Nephron (organoid): Measurements from ENCODE around the gene LUC7L2.
"Not testable (repeated sequence)": the region's sequence is repeated elsewhere in the genome, so short reads cannot be mapped to it uniquely, and the experiment has no call there.

Experiments
- H3K27ac Mint-ChIP-seq, 3 experiments: 2 replicates each; pipeline ENCODE4 v1.8.0; 2020; ENCODE audit warnings: mixed read lengths in 3 of 3, mild to moderate bottlenecking in 2 of 3, moderate library complexity in 1 of 3
- H3K27me3 Mint-ChIP-seq: 2 replicates; pipeline ENCODE4 v1.8.0; 2021; ENCODE audit warnings: low read depth, mild to moderate bottlenecking, moderate library complexity, mixed read lengths
- H3K36me3 Mint-ChIP-seq: 2 replicates; pipeline ENCODE4 v1.8.0; 2020; ENCODE audit warnings: low read depth, mixed read lengths
- H3K4me1 Mint-ChIP-seq: 2 replicates; pipeline ENCODE4 v1.8.0; 2020; ENCODE audit warnings: mixed read lengths
- H3K4me3 Mint-ChIP-seq, 3 experiments: 2 replicates each; pipeline ENCODE4 v1.8.0; 2020; ENCODE audit warnings: mild to moderate bottlenecking in 3 of 3, mixed read lengths in 3 of 3, moderate library complexity in 2 of 3
- H3K9me3 Mint-ChIP-seq: 2 replicates; pipeline ENCODE4 v1.8.0; 2020; ENCODE audit warnings: mixed read lengths
- CTCF ChIP-seq, 3 experiments: fragments of 200-600 bp; sonication (generic); IDR thresholded peaks; one replicate each; pipeline ENCODE4 v1.5.0; 2021; ENCODE audit warnings: antibody characterized with exemption in 3 of 3; ENCODE audit not compliant: unreplicated experiment in 3 of 3

Gene LUC7L2

DNA sequence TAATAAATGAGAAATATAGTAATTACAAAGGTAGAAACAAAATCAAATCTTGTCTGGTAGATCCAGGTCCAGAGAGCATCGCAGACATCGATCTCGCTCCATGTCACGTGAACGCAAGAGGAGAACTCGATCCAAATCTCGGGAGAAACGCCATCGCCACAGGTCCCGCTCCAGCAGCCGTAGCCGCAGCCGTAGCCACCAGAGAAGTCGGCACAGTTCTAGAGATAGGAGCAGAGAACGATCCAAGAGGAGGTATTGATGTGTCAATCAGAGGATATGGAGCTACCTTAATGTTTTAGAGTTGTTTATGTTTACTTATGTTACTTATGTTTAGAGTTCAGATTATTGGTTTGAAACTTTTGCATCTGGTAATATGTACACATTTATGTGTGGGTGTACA lies 57.8 kb downstream of the LUC7L2 start:
- TF ChIP-seq CTCF (IDR thresholded peaks at IDR 0.05; ENCODE audit: unreplicated experiment in 3 of 3): no peak
- no peaks in the 10 kb centered on the region for H3K9me3 Mint-ChIP-seq
- H3K4me3 Mint-ChIP-seq: no peak overlapping the region
- H3K27ac Mint-ChIP-seq: no peak overlapping the region
- H3K27me3 Mint-ChIP-seq: no peaks in the 10 kb centered on the region
- H3K4me1 Mint-ChIP-seq: no peaks in the 10 kb centered on the region
- H3K36me3 Mint-ChIP-seq: peaks cover 78% of the 10 kb centered on the region

DNA sequence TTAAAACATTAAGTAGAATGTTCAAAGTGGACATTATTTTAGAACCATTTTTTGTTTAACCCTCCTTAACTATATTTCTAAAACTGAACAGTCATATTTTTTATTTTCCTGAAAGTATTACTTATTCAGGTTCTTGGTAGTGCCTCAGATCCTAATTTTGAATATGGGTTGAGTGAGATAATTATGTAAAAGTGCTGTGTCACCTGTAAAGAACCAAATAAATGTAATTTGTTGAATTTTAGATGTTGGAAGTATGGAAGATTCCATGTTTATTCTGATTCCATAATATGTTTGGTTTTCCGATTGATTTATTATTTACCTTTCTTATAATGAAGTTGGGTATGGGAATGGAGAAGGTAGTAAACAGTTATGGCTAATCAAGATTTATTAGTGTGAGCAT lies 61.4 kb downstream of the LUC7L2 start:
- Mint-ChIP-seq H3K27me3 (no peaks in the 10 kb centered on the region), H3K4me3 (no peak overlapping the region), H3K4me1 (no peaks in the 10 kb centered on the region), H3K27ac (no peak overlapping the region), H3K9me3 (no peaks in the 10 kb centered on the region), H3K36me3 (peaks cover 70% of the 10 kb centered on the region)
- TF ChIP-seq CTCF (IDR thresholded peaks at IDR 0.05; ENCODE audit: unreplicated experiment in 3 of 3): no peak

- Mint-ChIP-seq H3K9me3 (no peaks in the 10 kb centered on the region), H3K27ac (no peak overlapping the region), H3K4me3 (no peak overlapping the region), H3K4me1 (no peaks in the 10 kb centered on the region), H3K36me3 (peaks cover 64% of the 10 kb centered on the region), H3K27me3 (no peaks in the 10 kb centered on the region)
- no peak for TF ChIP-seq CTCF (IDR thresholded peaks at IDR 0.05; ENCODE audit: unreplicated experiment in 3 of 3)
Observed at GRCh38 chr7:139422126-139422525, 62.4 kb downstream of the LUC7L2 start.

DNA sequence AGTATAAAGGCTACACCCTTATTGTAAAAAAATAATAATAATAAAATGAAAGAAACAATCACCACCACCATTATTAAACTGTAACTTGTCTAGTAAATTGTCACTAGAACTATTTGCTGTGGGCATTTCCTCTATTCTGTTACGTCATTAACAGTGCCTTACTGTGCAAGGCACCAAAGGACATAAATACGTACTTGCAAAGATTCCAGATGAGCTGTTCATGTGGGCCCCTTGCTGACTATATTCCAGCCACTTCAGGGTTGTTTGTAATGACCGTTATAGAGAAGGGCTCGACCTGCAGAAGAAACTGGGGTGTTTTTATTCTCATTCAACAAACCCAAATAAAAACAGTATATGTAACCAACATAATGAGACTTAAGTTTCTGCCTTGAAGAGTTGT lies 63.4 kb downstream of the LUC7L2 start:
- Mint-ChIP-seq H3K4me3 (no peak overlapping the region), H3K4me1 (no peaks in the 10 kb centered on the region), H3K27me3 (no peaks in the 10 kb centered on the region), H3K27ac (no peak overlapping the region), H3K9me3 (no peaks in the 10 kb centered on the region), H3K36me3 (peaks cover 59% of the 10 kb centered on the region)
- TF ChIP-seq CTCF (IDR thresholded peaks at IDR 0.05; ENCODE audit: unreplicated experiment in 3 of 3): no peak

DNA sequence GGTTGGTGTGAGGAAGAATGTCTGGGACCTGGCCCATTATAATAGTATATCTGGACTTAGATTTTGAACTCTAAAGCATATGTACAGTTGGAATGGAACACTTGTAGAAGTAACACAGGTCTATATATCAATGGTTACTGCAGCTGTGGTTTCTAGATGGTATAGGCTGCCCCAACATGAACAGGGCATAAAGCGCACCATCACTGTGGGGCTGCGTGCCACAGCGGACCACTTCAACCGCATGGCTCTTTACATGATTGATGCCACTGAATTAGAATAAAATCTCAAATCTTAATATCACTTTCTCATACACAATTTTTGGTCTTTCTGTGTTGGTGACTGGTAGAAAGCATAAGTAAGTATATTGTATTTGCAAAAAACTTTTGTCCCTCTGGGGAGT lies 64.3 kb downstream of the LUC7L2 start:
- Mint-ChIP-seq H3K4me3 (no peak overlapping the region), H3K36me3 (peaks cover 62% of the 10 kb centered on the region), H3K27ac (no peak overlapping the region), H3K9me3 (no peaks in the 10 kb centered on the region), H3K27me3 (no peaks in the 10 kb centered on the region), H3K4me1 (no peaks in the 10 kb centered on the region)
- no peak for TF ChIP-seq CTCF (IDR thresholded peaks at IDR 0.05; ENCODE audit: unreplicated experiment in 3 of 3)

DNA sequence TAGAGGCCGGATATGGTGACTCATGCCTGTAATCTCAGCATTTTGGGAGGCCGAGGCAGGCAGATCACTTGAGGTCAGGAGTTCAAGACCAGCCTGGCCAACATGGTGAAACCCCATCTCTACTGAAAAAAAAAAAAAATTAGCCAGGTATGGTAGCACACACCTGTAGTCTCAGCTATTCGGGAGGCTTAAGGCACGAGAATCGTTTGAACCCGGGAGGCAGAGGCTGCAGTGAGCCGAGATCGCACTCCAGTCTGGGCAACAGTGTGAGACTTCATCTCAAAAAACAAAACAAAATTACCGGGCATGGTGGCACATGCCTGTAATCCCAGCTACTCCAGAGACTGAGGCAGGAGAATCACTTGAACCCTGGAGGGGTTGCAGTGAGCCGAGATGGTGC lies 66.0 kb downstream of the LUC7L2 start:
- H3K4me3 Mint-ChIP-seq, H3K27me3 Mint-ChIP-seq, H3K9me3 Mint-ChIP-seq: not testable (repeated sequence)

More for the DNA sequence above, 66.0 kb downstream of the LUC7L2 start:
- H3K36me3 Mint-ChIP-seq: peaks cover 50% of the 10 kb centered on the region
- not testable (repeated sequence) for H3K4me1 Mint-ChIP-seq, H3K27ac Mint-ChIP-seq
